WTC11 (cell line): Measurements from ENCODE around the gene FASTK. TPM values are rescaled to one million over a fixed set of nuclear protein-coding genes. Genes with fewer than 3 reads are reported as not detected.

Experiments used
- ATAC-seq: fragments of 200-7000 bp; cut with Tn5 transposase; 2 replicates; pipeline ENCODE4 v1.10.0; 2021; ENCODE audit warnings: mild to moderate bottlenecking, moderate library complexity
- CTCF ChIA-PET: fragments of 300-600 bp; sonication (Branson Sonifier 250); formaldehyde crosslinking; loops from one replicate; lab custom pipeline; 2021; ENCODE audit warnings: antibody characterized with exemption; lab: Charles Lee
- POLR2A ChIA-PET: fragments of 350-600 bp; sonication (Branson Sonifier 250); formaldehyde crosslinking; loops from one replicate; lab custom pipeline; 2021; ENCODE audit warnings: antibody characterized with exemption; lab: Charles Lee
- DNase-seq: peaks from one replicate; pipeline ENCODE4 v3.0.0; 2021; ENCODE audit warnings: low spot score
- H3K27ac Mint-ChIP-seq: 2 replicates; pipeline ENCODE4 v1.8.0; 2021; ENCODE audit warnings: mixed read lengths
- H3K27me3 Mint-ChIP-seq: 2 replicates; pipeline ENCODE4 v1.8.0; 2021; ENCODE audit warnings: low read depth, mild to moderate bottlenecking, moderate library complexity, mixed read lengths
- H3K36me3 Mint-ChIP-seq: 2 replicates; pipeline ENCODE4 v1.8.0; 2021; ENCODE audit warnings: mixed read lengths
- H3K4me1 Mint-ChIP-seq: 2 replicates; pipeline ENCODE4 v1.8.0; 2022; ENCODE audit warnings: mixed read lengths
- H3K4me3 Mint-ChIP-seq: 2 replicates; pipeline ENCODE4 v1.8.0; 2021; ENCODE audit warnings: mild to moderate bottlenecking, moderate library complexity, mixed read lengths
- H3K9me3 Mint-ChIP-seq: 2 replicates; pipeline ENCODE4 v1.8.0; 2021; ENCODE audit warnings: mixed read lengths
- ATF2 ChIP-seq: sonication (generic); formaldehyde crosslinking; IDR thresholded peaks from 2 replicates; pipeline ENCODE4 v1.8.1; 2022; ENCODE audit warnings: low read depth, missing genetic modification reagents, borderline replicate concordance
- FOXJ3 ChIP-seq: sonication (generic); formaldehyde crosslinking; IDR thresholded peaks from 2 replicates; pipeline ENCODE4 v1.9.0; 2021; ENCODE audit warnings: missing genetic modification reagents, mild to moderate bottlenecking, borderline replicate concordance
- FOXP4 ChIP-seq: sonication (generic); formaldehyde crosslinking; IDR thresholded peaks from 2 replicates; pipeline ENCODE4 v1.8.0; 2022; ENCODE audit warnings: mild to moderate bottlenecking, missing genetic modification reagents
- HMGA2 ChIP-seq: fragments of 250-450 bp; sonication (Bioruptor Pico); IDR thresholded peaks from 2 replicates; pipeline ENCODE4 v1.4.0; 2021; ENCODE audit warnings: mild to moderate bottlenecking, moderate library complexity
- JAZF1 ChIP-seq: fragments of 250-450 bp; sonication (Bioruptor Pico); IDR thresholded peaks from 2 replicates; pipeline ENCODE4 v1.9.0; 2021; ENCODE audit warnings: moderate library complexity, mild to moderate bottlenecking, inconsistent platforms
- JUN ChIP-seq: sonication (generic); formaldehyde crosslinking; IDR thresholded peaks from 2 replicates; pipeline ENCODE4 v1.8.0; 2023; ENCODE audit warnings: mild to moderate bottlenecking, missing genetic modification reagents
- MXD4 ChIP-seq: fragments of 250-450 bp; sonication (Bioruptor Pico); IDR thresholded peaks from 2 replicates; pipeline ENCODE4 v1.8.0; 2021; ENCODE audit warnings: mild to moderate bottlenecking, moderate library complexity, borderline replicate concordance
- NFATC4 ChIP-seq: fragments of 250-450 bp; sonication (Bioruptor Pico); IDR thresholded peaks from 2 replicates; pipeline ENCODE4 v1.9.0; 2021; ENCODE audit warnings: mild to moderate bottlenecking
- OVOL2 ChIP-seq: fragments of 250-450 bp; sonication (Bioruptor Pico); IDR thresholded peaks from 2 replicates; pipeline ENCODE4 v1.9.0; 2021; ENCODE audit warnings: mild to moderate bottlenecking, borderline replicate concordance
- STAT6 ChIP-seq: sonication (generic); formaldehyde crosslinking; conservative IDR thresholded peaks from 2 replicates; pipeline ENCODE4 v1.8.1; 2023; ENCODE audit warnings: mild to moderate bottlenecking, low read depth, missing genetic modification reagents, moderate library complexity
- TEAD1 ChIP-seq: sonication (generic); formaldehyde crosslinking; IDR thresholded peaks from 2 replicates; pipeline ENCODE4 v1.8.0; 2022; ENCODE audit warnings: mild to moderate bottlenecking, missing genetic modification reagents
- USF1 ChIP-seq: sonication (generic); formaldehyde crosslinking; IDR thresholded peaks from 2 replicates; pipeline ENCODE4 v1.8.0; 2022; ENCODE audit warnings: mild to moderate bottlenecking, missing genetic modification reagents
- ZNF263 ChIP-seq: sonication (generic); formaldehyde crosslinking; IDR thresholded peaks from 2 replicates; pipeline ENCODE4 v1.8.1; 2022; ENCODE audit warnings: low read depth, mild to moderate bottlenecking, moderate library complexity, missing genetic modification reagents
- ZNF423 ChIP-seq: fragments of 250-450 bp; sonication (Bioruptor Pico); IDR thresholded peaks from 2 replicates; pipeline ENCODE4 v2.1.2; 2022; ENCODE audit warnings: mild to moderate bottlenecking, moderate library complexity
- ZNF671 ChIP-seq: fragments of 250-450 bp; sonication (Bioruptor Pico); IDR thresholded peaks from 2 replicates; pipeline ENCODE4 v1.8.0; 2021; ENCODE audit warnings: mild to moderate bottlenecking
- total RNA-seq: library from RNA; stranded (reverse); gene quantifications from 3 replicates; pipeline ENCODE4 v1.2.3, GENCODE V29; 2021
- TF ChIP-seq, protein P1 (sequence below): sonication (generic); formaldehyde crosslinking; IDR thresholded peaks from 2 replicates; pipeline ENCODE4 v1.8.1; 2022; ENCODE audit warnings: missing genetic modification reagents, borderline replicate concordance
- TF ChIP-seq, protein P2 (sequence below): sonication (generic); formaldehyde crosslinking; IDR thresholded peaks from 2 replicates; pipeline ENCODE4 v1.8.1; 2023; ENCODE audit warnings: mild to moderate bottlenecking, missing genetic modification reagents, moderate library complexity
- TF ChIP-seq, protein P3 (sequence below): fragments of 250-450 bp; sonication (Bioruptor Pico); IDR thresholded peaks from 2 replicates; pipeline ENCODE4 v2.1.2; 2022; ENCODE audit warnings: mild to moderate bottlenecking, moderate library complexity

The FASTK gene
- total RNA-seq, 1 experiment from 2014 or later = 70.2 TPM

- Mint-ChIP-seq H3K27ac (no peak overlapping the region), H3K9me3 (no peaks in the 10 kb centered on the region), H3K27me3 (peaks cover 5% of the 10 kb centered on the region; the same call in 1 of the 2 replicates), H3K4me1 (peaks cover 26% of the 10 kb centered on the region), H3K36me3 (peaks cover 32% of the 10 kb centered on the region), H3K4me3 (no peak overlapping the region)
- ChIA-PET POLR2A (interaction anchor here (0.6 kb wide), 1 partner anchor 183 kb away, joined by 3 read pairs; no protein-coding TSS in a partner anchor), CTCF (interaction anchor here (0.9 to 4.2 kb wide), 4 partner anchors 24 to 122 kb away, joined by 3 to 52 read pairs (median 28); no protein-coding TSS in a partner anchor)
- TF ChIP-seq ZNF263 (CRISPR knock-in tag) = peak; percentile 78; the same call in 1 of the 2 replicates
- no peak for TF ChIP-seq FOXJ3
- DNase-seq (no peak), ATAC-seq (no peak)
Measured at GRCh38 chr7:151122276-151122675, 41.7 kb upstream of the FASTK start.

- peak overlapping the region; percentile 74 for H3K27ac Mint-ChIP-seq
- ATAC-seq = no peak
- H3K36me3 Mint-ChIP-seq = peaks cover 32% of the 10 kb centered on the region
- H3K9me3 Mint-ChIP-seq = no peaks in the 10 kb centered on the region
- POLR2A ChIA-PET = interaction anchor here (0.6 kb wide), 1 partner anchor 183 kb away, joined by 3 read pairs; no protein-coding TSS in a partner anchor
- TF ChIP-seq FOXP4 (CRISPR knock-in tag) (no peak), MXD4 (CRISPR knock-in tag) (no peak), HMGA2 (CRISPR knock-in tag) (no peak), JUN (CRISPR knock-in tag) (no peak), ZNF423 (CRISPR knock-in tag) (no peak), NFATC4 (CRISPR knock-in tag) (no peak), USF1 (no peak), TEAD1 (CRISPR knock-in tag) (no peak), OVOL2 (CRISPR knock-in tag) (no peak), JAZF1 (CRISPR knock-in tag) (no peak), ZNF671 (CRISPR knock-in tag) (no peak), ATF2 (no peak), STAT6 (CRISPR knock-in tag) (no peak)
- TF ChIP-seq, protein P1, sequence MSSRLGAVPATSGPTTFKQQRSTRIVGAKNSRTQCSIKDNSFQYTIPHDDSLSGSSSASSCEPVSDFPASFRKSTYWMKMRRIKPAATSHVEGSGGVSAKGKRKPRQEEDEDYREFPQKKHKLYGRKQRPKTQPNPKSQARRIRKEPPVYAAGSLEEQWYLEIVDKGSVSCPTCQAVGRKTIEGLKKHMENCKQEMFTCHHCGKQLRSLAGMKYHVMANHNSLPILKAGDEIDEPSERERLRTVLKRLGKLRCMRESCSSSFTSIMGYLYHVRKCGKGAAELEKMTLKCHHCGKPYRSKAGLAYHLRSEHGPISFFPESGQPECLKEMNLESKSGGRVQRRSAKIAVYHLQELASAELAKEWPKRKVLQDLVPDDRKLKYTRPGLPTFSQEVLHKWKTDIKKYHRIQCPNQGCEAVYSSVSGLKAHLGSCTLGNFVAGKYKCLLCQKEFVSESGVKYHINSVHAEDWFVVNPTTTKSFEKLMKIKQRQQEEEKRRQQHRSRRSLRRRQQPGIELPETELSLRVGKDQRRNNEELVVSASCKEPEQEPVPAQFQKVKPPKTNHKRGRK = no peak
- TF ChIP-seq, protein P2, sequence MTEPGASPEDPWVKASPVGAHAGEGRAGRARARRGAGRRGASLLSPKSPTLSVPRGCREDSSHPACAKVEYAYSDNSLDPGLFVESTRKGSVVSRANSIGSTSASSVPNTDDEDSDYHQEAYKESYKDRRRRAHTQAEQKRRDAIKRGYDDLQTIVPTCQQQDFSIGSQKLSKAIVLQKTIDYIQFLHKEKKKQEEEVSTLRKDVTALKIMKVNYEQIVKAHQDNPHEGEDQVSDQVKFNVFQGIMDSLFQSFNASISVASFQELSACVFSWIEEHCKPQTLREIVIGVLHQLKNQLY (CRISPR knock-in tag) = no peak
- TF ChIP-seq, protein P3, sequence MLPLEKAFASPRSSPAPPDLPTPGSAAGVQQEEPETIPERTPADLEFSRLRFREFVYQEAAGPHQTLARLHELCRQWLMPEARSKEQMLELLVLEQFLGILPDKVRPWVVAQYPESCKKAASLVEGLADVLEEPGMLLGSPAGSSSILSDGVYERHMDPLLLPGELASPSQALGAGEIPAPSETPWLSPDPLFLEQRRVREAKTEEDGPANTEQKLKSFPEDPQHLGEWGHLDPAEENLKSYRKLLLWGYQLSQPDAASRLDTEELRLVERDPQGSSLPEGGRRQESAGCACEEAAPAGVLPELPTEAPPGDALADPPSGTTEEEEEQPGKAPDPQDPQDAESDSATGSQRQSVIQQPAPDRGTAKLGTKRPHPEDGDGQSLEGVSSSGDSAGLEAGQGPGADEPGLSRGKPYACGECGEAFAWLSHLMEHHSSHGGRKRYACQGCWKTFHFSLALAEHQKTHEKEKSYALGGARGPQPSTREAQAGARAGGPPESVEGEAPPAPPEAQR (CRISPR knock-in tag) = no peak
- TF ChIP-seq, all 79 proteins: peak for 0
- DNase-seq = no peak
- peaks cover 5% of the 10 kb centered on the region; the same call in 1 of the 2 replicates for H3K27me3 Mint-ChIP-seq
- H3K4me3 Mint-ChIP-seq = no peak overlapping the region
- CTCF ChIA-PET = interaction anchor here (1.0 to 1.9 kb wide), 2 partner anchors 11 to 17 kb away, joined by 3 to 7 read pairs; no protein-coding TSS in a partner anchor
- H3K4me1 Mint-ChIP-seq = peaks cover 24% of the 10 kb centered on the region
Measured at GRCh38 chr7:151121380-151122170, 41.0 kb upstream of the FASTK start.
